ENCODE results near the gene GP1BB.

GP1BB gene

DNA sequence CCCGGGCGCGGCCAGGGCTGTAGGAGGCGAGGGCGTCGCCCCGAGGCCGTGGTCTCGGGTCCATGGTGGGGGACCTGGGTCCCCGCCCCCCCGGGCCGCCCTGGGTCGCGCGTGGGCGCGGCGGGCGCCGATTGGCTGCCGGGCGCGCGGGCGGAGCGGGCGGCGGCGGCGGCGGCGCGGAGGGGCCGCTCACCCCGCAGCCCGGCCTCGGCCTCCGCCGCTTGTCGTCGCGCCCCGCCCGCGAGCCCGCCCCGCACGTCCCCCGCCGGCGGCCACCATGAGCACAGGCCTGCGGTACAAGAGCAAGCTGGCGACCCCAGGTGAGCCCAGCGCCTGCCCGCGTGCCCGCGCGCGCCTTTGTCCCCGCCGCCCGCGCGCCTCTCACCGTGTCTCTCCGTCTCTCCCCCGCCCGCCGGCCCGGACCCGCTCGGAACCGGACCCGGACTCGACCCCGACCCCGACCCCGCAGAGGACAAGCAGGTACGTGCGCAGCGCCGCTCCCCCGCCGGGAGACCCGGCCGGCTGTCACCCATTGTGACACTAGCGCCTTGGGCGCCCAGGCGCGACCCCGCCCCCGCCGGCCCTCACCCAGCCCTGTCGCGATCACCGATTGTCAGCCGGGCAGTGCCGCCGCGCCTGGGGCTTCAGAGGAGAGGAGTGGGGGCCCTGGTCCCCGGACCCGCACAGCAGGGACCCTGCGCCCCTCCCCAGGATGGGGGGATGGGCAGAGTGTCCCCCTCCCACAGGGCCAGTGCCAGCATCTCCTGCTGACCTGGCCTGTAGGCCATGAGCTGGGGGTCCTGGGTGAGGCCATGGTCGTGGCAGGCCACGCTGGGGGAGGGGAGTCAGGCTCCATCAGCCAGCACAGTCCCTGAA is 8.8 kb upstream of the GP1BB start, which contains the start of gene SEPTIN5:
Gene SEPTIN5, plus strand, starts transcription at position 192 of the 876 bp plus-strand sequence. Its CDS starts 86 bp downstream, at position 278.
- no peak for DNase-seq (ENCODE audit: low read depth in 2 of 2)
- TF ChIP-seq, protein P1, sequence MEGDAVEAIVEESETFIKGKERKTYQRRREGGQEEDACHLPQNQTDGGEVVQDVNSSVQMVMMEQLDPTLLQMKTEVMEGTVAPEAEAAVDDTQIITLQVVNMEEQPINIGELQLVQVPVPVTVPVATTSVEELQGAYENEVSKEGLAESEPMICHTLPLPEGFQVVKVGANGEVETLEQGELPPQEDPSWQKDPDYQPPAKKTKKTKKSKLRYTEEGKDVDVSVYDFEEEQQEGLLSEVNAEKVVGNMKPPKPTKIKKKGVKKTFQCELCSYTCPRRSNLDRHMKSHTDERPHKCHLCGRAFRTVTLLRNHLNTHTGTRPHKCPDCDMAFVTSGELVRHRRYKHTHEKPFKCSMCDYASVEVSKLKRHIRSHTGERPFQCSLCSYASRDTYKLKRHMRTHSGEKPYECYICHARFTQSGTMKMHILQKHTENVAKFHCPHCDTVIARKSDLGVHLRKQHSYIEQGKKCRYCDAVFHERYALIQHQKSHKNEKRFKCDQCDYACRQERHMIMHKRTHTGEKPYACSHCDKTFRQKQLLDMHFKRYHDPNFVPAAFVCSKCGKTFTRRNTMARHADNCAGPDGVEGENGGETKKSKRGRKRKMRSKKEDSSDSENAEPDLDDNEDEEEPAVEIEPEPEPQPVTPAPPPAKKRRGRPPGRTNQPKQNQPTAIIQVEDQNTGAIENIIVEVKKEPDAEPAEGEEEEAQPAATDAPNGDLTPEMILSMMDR (IDR thresholded peaks at IDR 0.05; ENCODE audit: low read depth, low read length), result no peak
- H3K4me3 ChIP-seq (replicated peaks in 1 of 2; ENCODE audit: low read depth in 2 of 2, low read length in 2 of 2), result peak within 1 kb of the TSS; percentile 51 to 62

DNA sequence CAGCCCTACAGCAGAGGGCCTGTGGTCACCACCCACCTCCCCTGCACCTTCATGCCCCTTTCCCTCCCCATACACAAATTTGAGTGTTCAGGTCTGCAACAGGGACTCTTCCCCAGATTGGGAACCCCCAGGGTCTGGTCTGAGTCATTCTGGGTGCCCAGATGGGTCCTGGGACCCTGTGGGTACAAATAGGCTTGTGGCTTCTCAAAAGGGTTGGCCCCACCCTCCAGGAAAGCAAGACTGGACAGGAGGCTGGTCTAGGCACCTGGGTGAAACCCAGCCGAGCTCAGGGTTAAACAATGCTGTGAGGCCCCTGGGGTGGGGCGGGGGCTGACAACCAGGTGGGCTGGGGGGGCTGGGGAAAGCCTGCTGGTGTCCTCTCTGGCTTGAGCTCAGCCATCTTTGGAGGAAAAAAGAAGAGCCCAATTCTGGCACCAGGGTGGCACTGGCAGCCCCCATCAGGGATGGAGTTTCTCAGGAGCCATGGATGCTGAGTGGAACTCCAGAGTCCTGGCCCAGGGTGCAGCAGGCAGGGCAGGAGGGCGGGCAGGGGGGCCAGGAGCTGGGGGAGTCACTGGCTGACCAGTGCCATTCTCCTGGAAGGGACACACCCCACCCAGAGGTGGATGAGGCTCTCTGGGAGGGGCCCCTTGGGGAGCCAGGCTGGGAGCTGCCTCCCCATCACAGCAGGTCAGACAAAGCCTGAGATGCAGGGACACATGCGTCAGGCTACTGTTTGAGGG is 8.0 kb upstream of the GP1BB start:
- peak overlapping the region; percentile 51 to 62 for H3K4me3 ChIP-seq (replicated peaks in 1 of 2; ENCODE audit: low read depth in 2 of 2, low read length in 2 of 2)
- DNase-seq (ENCODE audit: low read depth in 2 of 2), result no peak
- TF ChIP-seq, protein P1 (IDR thresholded peaks at IDR 0.05; ENCODE audit: low read depth, low read length), result no peak

DNA sequence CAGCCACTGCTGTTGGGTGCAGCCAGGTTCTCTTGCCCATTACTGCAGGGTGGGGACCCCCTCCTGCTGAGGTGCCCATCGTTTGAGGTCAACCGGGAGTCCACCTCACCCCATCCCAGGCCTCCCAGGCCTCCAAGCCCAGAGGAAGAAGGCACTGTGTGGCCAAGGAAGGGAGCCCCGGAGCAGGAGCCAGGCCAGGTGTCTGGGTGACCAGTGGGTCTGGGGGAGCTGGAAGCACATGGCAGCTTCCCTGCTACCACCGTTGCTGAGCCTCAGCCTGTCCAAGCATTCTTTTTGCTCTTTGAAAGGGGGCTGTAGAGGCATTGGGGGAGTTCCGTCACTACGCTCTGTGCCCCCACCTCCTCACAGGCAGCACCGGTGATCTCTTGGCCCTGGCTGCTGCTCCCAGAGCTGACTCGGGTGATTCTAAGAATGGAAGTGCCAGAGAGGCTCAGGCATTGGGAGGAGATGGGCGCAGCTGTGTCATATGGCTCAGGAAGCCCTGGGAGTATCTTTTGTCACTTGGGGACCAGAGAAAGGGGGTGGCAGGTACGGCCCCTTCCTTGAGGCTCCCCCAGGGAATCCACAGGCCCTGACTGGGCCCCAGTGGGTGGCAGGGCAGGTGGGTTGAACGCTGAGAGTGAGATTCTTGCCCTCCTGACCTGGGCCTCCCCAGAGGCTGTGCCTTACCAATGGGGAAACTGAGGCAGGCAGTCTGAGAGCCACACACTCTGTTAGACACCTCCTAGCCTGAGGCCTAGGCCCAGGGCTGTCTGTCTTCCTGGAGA is 7.1 kb upstream of the GP1BB start:
- no peak for DNase-seq (ENCODE audit: low read depth in 2 of 2)
- TF ChIP-seq, protein P1 (IDR thresholded peaks at IDR 0.05; ENCODE audit: low read depth, low read length), result no peak
- no peak overlapping the region for H3K4me3 ChIP-seq (replicated peaks in 1 of 2; ENCODE audit: low read depth in 2 of 2, low read length in 2 of 2)

DNA sequence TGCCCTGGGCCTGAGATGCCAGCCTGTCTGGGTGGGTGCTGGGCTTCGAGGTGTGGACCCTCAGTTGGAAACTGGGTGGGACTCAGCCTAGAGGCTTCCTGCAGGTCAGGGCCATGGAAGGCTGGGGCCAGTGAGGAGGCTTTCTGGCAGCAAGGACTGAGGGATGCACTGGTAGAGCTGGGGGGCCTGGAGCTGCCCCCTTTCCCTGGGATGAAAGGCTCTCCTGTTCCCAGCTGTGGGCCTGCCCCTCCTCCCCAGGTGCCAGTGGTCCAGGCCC is 6.6 kb upstream of the GP1BB start:
- H3K4me3 ChIP-seq (replicated peaks in 1 of 2; ENCODE audit: low read depth in 2 of 2, low read length in 2 of 2), result no peak overlapping the region
- TF ChIP-seq, protein P1 (IDR thresholded peaks at IDR 0.05; ENCODE audit: low read depth, low read length), result no peak
- DNase-seq (ENCODE audit: low read depth in 2 of 2), result no peak

DNA sequence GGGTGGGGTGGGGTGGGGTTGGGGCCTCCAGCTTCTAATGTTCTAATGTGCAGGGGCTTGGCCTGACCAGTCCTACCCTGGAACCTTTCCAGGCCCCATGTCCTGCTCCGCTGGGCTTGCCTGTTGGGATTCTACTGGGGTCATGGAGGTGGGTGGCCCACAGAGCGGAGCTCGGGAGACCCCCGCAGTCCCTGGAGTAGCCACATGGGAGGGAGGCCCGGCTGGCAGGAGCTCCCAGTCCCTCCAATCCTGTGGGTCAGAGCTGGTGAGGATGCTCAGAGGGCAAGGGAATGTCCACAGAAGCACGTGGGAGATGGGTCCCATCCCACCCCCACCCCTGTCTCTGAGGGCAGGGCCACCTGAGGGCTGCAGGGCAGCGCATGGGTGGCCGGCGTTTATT is 6.2 kb upstream of the GP1BB start:
- TF ChIP-seq, protein P1 (IDR thresholded peaks at IDR 0.05; ENCODE audit: low read depth, low read length), result no peak
- no peak for DNase-seq (ENCODE audit: low read depth in 2 of 2)
- H3K4me3 ChIP-seq (replicated peaks in 1 of 2; ENCODE audit: low read depth in 2 of 2, low read length in 2 of 2), result no peak overlapping the region

DNA sequence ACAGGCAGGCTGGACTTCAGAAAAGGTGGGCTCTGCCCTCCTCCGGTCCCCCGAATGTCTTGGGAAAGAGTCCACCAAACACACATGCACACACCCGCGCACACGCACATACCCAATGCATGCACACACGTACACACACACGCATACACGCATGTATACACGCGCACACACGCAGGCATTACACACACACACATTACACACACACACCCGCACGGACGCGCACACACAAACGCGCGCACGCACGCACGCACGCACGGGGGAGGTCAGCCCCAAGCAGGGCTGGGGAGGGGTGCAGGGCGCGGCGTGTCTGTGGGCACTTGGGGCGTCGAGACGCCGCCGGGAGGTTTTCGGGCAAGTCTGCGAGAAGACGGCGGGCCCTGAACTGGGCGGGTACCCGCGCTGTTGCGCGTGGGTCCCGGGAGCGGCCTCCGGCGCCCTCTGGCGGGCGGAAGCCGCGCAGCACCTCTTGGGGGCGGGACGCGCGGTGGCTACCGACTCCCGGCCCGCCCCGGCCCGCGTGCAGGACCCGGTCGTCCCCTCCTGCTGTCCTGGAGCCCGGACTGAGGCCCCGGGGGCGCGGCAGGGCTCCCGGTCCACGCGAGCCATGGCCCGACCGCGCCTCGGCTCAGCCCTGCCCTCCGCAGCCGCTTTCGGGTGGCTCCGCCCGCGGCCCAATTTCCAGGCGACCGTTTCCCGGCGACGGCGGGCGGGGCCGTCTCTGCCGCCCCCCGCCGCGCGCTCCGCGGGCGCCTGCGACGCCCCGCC is 5.5 kb upstream of the GP1BB start:
- TF ChIP-seq, protein P1 (IDR thresholded peaks at IDR 0.05; ENCODE audit: low read depth, low read length), result peak; percentile 47
- H3K4me3 ChIP-seq (replicated peaks in 1 of 2; ENCODE audit: low read depth in 2 of 2, low read length in 2 of 2), result peak overlapping the region; percentile 55 to 59
- peak; percentile 63 to 72 for DNase-seq (ENCODE audit: low read depth in 2 of 2)
